Dermis microvascular lymphatic vessel endothelial cell (primary cell): Measurements from ENCODE around the gene LPP. TPM values are rescaled to one million over a fixed set of nuclear protein-coding genes. Genes with fewer than 3 reads are reported as not detected.

Experiments
- DNase-seq, 2 donors: peaks; one replicate each; pipeline versions ENCODE4 v3.0.0 to v3.0.0-alpha.2; 2010; ENCODE audit warnings: low read depth in 2 of 2
- total RNA-seq: library from RNA; depleted of rRNA; stranded (reverse); fragments of >200 nt; gene quantifications from 2 replicates; pipeline ENCODE4 v1.2.1, GENCODE V29; 2014

Gene LPP
- total RNA-seq, 1 donor from 2014 or later = 23.1 TPM

GRCh38 chr3:188662795-188663194 is 508.8 kb downstream of the LPP start:
- no peak for DNase-seq

GRCh38 chr3:188663839-188664238 is 509.9 kb downstream of the LPP start:
- no peak for DNase-seq

- DNase-seq = peak in 1 of 2 donors; percentile 42
These were observed 510.8 kb downstream of the LPP start for GRCh38 chr3:188664795-188665194.

DNA sequence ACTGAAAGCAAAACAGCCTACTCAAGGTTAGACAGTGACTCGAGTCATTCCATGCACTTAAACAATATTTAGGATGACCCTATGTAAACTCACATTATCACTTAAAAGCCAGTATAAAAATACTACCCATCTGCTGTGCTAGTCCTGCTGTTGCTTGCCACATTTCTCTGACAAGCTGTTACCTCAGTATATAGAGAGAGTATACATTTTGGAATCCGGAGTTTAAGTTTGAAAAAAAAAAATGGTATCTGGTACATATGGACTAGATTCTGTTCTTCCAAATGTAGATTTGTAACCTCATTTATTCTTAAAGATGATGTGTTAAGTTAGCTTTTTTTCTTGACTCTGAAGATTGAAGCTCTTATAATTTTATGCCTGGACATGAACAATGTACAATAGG is 514.0 kb downstream of the LPP start:
- no peak for DNase-seq

DNA sequence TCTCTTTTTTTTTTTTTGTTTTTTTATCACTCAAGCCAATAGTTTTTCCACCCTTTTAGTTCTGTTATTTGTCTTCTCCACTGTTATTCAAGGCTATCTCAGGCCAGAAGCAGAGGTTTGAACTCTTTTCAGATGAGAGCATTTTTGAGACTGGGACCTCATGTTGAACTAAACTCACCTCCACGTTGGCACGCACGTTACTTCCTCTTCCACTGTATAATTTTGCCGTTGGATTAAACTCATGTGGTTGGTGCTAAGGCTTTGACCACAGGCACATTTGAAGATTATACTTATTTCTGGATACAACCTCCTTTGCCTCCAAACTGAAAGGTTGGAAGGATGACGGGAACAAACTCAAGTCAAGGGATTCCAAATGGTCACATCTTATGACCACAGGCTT is 516.5 kb downstream of the LPP start:
- DNase-seq = no peak

- DNase-seq = no peak
These were observed 518.0 kb downstream of the LPP start for GRCh38 chr3:188671971-188672370.

DNA sequence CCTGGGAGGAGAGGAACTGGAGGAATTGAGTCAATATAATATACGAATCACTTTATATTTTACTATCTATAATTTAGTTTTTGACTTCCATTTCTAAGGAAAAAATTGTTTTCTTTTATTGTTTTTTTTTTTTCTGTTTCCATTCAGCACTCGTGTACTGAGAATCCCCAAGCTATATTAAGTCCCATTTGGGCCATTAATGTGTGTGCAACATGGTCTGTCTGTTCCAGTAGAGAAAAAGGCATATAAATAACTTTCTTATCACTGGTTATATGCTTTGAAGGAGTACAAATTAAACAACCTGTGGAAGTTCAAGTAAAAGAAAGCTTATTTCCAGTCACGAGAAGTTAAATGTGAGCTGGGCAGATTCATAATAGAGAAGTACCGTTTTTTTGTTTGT is 518.9 kb downstream of the LPP start:
- no peak for DNase-seq

DNA sequence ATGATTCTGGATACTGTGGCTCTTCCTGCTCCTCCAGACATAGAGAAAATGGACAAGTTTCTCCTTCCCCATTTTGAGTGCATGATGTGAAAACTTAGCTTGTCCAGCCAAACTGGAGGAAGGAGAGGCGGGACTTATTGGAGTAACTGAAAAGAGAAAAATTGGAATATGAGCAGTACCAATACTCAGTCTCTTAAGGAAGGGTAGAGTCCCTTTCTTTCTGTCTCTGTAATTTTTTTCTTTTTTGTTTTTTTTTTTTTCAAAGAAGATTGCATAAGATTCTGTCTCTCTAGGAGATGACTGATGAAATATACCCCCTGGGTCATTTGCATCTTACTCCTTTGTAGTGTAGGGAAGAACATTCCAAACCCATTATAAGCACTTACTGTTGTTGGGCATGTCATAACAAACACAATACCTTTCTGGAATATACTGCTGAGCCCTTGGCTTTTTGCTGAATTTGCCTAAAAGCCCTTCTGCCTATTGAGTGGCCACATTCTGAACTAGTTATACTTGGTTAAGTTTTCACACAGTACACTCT is 519.8 kb downstream of the LPP start:
- DNase-seq = no peak

- DNase-seq = no peak
These were observed 520.6 kb downstream of the LPP start for GRCh38 chr3:188674595-188674994.

- no peak for DNase-seq
These were observed 523.4 kb downstream of the LPP start for GRCh38 chr3:188677344-188677743.

DNA sequence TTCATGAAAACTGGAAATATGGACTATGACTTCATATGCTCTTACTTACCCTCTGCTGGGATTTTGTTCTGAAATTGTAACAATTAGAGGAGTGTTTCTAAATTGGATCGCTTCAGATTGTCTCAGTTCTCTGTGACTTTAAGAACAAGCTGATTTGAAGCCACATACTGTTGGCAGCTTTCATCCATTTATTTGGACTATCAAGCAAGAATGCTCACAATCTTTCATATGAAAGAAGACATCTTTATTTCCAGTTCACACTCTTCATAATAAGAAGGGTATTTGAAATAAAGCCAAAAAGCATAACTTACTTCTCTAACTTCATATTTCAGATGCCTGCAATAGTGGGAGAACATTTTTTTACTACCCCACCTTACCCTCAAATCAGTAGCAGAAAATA is 526.2 kb downstream of the LPP start:
- no peak for DNase-seq

GRCh38 chr3:188680605-188681004 is 526.6 kb downstream of the LPP start:
- DNase-seq = no peak

GRCh38 chr3:188682316-188682715 is 528.4 kb downstream of the LPP start:
- no peak for DNase-seq

DNA sequence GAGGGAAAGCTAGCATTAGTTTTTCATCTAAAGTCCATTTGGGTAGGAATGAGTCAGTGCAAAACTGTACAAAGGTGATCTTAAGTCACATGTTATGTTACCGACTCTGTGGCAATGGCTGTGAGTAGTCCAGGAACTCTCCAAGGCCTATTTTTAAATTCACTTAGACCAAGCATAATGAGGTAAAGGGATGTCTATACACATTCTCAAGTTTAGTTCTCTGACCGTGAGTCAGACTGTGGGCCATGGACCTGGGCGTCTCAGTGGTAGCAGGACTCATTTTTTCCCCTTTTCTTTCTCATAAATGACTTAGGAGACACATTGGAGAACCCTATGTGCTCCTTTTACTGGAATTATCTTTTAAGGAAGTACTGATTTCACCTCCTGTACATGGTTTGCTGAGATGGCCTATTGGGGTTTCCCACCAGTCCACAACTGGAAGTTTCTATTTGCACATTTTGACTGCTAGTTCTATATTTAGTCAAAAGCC is 529.1 kb downstream of the LPP start:
- no peak for DNase-seq

DNA sequence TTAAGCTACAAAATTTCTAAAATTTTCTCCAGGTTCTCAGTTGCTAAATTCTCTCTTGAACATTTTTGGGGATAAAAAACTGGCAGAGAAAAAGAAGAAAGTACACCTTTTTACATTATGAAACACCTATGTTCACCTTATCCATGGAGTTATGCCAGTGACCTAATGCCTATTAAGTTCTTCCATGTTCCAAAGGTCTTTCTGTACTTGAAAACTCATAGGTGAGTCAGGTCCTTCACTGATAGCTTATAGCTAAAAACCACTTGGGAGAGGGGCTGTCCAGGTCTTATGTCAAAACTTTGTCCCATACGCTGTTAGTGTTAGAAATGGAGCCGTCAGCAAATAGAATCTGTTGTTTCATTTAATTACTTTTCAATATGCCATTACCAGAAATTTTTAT is 530.3 kb downstream of the LPP start:
- DNase-seq = no peak

- DNase-seq = no peak
These were observed 531.8 kb downstream of the LPP start for GRCh38 chr3:188685789-188686188.

DNA sequence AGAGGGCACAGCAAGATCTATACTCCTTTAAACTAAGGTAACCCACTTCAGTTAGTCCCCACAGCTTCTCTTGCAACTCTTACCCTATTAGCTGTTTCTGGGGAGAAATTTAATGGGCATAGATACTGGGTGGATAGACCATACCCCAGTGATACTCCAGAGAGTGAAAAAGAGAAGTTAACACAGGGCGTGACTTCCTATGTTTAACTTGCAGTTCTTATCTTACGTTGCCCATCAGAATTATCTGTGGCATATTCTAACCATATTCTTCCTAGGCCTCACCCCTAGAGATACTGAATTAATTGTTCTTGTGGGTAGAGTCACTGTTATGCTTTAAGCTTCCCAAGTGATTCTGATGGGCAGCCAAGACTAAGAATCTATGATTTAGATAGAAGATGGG is 532.4 kb downstream of the LPP start:
- DNase-seq = no peak

- DNase-seq = peak in 1 of 2 donors; percentile 30
These were observed 533.4 kb downstream of the LPP start for GRCh38 chr3:188687389-188687788.

DNA sequence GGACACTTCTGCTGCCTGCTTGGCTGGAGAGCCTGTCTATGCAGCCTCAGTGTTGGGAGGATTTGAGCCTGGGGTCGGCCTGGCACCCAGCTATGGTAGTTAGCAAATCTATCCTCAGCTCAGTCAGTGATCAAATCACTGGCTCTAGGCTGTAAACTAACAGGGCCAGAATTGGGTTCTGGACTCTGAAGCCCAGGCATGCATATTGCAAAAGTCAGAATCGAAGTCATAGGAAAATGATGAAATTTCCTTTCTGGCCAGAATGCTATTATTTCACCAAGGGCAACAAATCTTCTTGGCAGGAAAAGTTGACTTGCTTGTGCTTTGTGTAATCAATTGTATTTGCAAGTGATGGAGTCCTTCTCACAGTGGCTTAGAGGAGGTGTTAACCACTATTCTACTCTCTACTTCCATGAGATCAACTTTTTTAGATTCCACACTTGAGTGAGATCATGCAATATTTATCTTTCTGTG is 535.2 kb downstream of the LPP start:
- DNase-seq = peak in 1 of 2 donors; percentile 68

DNA sequence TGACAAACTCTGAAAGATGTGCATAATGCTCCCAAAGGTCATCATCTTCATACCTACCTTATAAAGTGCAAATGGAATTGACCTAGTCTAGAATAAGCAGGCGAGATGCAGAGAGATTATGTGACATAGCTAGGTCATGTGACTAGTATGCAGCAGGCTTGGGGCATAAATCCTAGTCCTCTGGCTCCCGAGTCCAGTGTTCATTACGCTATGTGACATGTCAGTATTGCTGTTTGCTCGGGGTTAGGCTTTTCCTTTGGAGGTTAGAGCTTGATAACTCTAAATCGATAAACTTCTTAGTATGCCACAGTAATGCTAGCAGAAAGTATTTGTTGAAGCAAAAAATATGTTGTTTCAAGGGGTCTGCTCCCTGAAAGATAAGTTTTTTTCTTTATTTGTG is 536.1 kb downstream of the LPP start:
- DNase-seq = no peak

GRCh38 chr3:188691004-188691403 is 537.0 kb downstream of the LPP start:
- DNase-seq = no peak

DNA sequence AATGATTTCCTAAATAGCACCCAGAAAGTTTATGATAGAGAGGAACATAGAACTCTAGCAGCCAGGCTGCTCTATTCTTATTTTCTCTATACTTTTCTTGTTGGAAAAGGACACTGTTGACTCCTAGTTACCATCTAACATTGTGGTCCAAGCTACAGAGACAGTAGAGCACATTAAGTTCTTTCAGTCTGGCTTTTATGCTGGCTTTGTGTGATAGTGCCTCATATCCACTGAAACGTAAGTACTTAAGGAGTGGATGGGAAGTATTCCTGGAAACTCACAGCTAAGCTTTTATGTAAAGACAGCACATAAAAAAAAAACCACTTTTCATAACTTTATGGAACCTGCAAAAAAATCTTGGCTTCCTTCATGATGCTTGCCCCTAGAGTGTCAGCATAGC is 537.7 kb downstream of the LPP start:
- DNase-seq = no peak

DNA sequence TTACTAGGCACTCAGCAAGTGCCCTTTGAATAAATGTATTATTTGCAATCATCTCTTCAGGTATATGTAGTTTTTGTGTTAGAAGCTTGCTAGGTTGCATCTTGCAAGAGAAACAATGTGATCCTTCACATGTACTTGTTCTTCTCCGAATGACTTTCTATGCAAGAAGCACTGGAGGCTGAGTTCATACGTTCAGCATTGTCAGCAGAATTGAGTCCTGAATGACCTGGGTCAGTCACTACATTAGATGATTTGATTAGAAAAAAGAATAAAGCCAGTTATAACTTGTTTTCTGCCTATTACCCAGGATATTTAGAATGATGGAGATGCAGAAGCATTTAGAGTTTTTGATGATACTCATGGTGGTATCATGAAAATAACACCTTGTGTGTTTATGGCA is 538.7 kb downstream of the LPP start:
- DNase-seq = no peak

DNA sequence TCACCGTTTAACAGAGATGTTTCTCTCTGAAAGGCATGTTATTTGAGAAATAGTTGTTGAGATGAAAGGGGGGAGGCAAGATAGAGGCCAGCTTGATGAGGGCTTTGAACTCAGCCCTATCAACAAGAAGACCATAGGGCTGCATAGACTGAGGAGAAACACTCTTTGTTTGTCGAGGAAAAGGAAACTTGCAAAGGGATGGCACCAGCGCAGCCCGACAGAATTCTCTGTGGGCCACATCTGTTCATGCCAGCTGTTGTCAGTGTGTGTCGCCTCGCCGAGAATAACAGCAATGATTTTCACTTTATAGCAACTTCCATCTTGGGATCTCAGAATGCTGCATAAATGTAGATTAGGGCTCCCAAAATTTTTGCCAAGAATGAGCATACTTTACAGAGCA is 539.5 kb downstream of the LPP start:
- no peak for DNase-seq
